Melanocyte of skin (primary cell): Measurements from ENCODE around the gene ARL6IP1. TPM values are rescaled to one million over a fixed set of nuclear protein-coding genes. Genes with fewer than 3 reads are reported as not detected.

Experiments used
- total RNA-seq, 2 donors: library from RNA; depleted of rRNA; stranded (reverse); fragments of >200 nt; gene quantifications; 2 replicates each; pipeline ENCODE4 v1.2.3, GENCODE V29; 2012

The ARL6IP1 gene
- total RNA-seq: 100 to 1,000 TPM; 401 to 524 TPM

DNA sequence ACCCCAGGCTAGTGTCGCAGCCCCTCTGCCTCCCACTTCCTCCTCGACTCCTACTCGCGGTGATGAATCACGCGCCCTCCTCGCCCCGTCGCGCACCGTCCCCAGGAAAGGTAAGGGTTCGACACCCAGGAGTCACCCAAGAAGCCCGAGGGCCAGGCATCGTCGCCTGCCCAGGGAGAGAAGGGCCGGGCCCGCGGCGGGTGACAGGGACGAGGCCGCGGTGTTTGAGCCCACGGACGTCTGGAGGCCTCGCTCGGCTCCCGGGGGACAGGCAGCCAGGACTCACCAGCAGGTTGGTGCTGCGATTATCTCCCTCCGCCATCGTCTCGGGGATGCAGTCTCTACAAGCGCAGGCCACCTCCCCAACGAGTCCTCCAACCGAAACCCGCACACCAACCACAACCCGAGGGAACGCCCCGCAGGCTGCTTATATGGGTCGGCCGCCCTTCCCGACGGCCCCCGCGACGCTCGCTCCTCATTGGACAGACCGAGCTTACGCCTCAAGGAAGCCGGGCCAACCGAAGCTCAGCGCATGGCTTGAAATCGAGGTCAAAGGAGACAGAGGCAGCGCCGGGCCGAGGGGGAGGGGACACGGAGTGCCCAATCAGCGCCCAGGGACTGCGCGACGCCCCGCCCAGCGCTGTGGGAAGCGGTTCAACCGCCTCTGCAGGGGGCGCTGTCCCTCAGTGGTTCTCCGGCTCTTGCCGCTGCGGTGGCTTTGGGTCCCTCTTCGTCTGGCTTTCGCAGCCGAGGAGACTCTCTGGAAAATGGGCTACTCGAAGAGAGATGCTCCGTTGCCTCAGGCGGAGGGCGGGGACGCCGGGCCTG, at the start of gene ARL6IP1:
Gene ARL6IP1 (minus strand): TSS at position 405 of the 828 bp plus-strand sequence. CDS start 83 bp downstream, at position 322.

DNA sequence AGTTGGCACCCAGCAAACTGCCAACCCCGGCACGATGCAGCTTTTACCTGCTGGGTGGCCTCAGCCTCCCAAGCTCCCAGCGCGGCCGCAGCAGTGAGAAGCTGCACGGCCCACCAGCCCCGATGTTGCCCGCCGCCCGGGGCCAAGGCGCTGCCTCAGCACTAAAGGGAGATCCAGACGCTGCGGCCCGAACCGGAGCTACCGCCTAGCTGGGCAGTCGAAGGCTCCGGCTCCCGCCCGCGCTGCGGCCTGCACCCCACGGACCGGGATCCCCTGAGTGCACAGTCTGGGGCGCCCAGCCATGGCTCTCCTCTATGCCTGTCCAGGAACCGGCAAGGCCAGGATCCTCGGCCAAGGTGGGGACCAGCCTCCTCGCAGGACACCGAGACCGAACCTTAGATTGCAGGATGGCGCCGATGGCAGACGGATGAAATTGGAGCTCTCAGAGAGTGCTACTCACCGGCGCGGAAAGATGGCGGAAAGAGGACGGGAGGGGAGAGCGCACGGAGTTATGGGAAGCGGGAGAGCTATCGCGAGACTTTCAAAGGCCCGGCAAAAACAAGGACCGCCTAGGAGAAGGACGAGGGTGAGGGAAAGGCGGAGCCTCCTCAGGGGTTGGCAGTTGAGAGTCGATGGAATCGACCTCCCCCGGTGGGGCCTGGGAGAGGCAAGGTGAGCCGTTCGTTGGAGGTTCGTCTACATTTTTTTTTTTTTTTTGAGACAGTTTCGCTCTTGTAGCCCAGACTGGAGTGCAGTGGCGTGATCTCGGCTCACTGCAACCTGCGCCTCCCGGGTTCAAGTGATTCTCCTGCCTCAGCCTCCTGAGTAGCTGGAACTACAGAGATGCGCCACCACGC, 11.3 kb downstream of the ARL6IP1 start, which contains the start of gene RPS15A:
Gene RPS15A (minus strand): TSS at position 485 of the 857 bp plus-strand sequence. CDS start 1,221 bp downstream, outside the sequence.

Other genes starting within 250 kb of the ARL6IP1 start
- gene NOMO2, start 239.5 kb downstream of the ARL6IP1 start, total RNA-seq: 100 to 1,000 TPM in 1 of 2 donors, 10 to 100 TPM in 1; 69.9 to 102 TPM
- gene RPS15A, start 11.2 kb downstream of the ARL6IP1 start, total RNA-seq: 100 to 1,000 TPM; 453 to 843 TPM
- 10 to 100 TPM; 87.2 to 96.0 TPM for gene SMG1, start 124.9 kb upstream of the ARL6IP1 start, total RNA-seq
- gene TMC7, start 182.4 kb upstream of the ARL6IP1 start, total RNA-seq: under 1 TPM; 0.67 to 0.69 TPM